RKO (cell line): ENCODE data around the gene HAO1.
"Not testable (repeated sequence)": the region's sequence is repeated elsewhere in the genome, so short reads cannot be mapped to it uniquely, and the experiment has no call there.

Source experiments
- DNase-seq: peaks from one replicate; pipeline ENCODE4 v3.0.0-alpha.2; 2016; ENCODE audit warnings: low spot score

The HAO1 gene

GRCh38 chr20:7855545-7855944, 84.7 kb downstream of the HAO1 start:
- no peak for DNase-seq

DNA sequence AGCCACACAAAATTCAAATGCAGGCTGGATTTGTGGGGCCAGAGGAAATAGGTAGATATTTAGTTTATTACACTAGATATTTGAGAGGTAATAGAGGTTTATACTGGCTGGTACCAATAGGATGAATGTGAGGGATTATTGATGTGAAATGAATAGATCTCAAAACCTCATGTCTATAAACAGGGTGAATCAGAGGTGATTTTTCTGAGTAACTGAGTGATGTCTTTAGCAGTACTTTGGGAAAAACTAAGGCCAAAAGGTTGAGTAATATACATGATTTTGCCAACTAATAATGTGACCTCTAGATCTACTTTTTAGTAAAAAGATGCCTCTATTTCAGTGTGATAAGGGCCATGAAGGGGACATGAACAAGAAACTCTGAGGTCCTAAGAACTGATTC, 86.8 kb downstream of the HAO1 start:
- no peak for DNase-seq

GRCh38 chr20:7850775-7851490, 89.3 kb downstream of the HAO1 start:
- DNase-seq, result peak; percentile 13

GRCh38 chr20:7849675-7850074, 90.6 kb downstream of the HAO1 start:
- no peak for DNase-seq

- no peak for DNase-seq
These were observed 91.9 kb downstream of the HAO1 start for GRCh38 chr20:7848351-7848750.

DNA sequence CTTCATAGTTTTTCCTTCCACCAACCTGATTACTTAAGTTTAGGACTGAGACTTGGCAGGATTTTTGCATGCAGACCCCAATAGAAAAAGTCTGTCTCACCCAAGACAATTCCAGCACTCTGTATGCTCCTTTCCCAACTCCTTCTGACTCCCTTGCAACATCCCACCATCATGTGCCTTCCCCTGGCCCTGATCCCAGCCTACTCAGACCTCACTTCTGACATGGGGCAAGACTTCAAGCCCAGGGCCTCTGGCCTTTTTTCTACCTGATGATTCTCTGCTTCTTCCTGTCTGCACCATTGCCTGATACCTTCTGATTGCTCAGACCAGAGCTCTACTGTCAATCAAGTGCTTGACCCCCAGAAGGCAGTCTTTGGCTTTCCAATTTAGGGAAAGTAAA, 96.6 kb downstream of the HAO1 start:
- no peak for DNase-seq

DNA sequence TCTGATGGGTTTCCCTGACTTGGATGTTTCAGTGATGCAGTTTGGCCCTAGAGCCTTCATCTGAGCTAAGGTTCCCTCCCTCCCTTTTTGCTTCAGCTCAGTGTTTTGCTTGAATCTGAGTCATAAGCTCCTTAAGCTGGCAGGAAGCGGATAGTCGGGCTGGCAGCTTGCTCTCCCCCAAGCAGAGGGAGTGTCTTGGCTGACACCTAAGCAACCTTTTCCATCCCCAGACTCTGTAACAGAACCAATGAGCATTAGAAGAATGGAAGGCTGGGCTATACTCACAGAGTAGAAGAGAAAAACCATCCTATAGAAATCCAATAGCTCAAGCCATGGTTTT, 98.3 kb downstream of the HAO1 start:
- DNase-seq, result peak; percentile 27

GRCh38 chr20:7841291-7841970, 98.8 kb downstream of the HAO1 start:
- DNase-seq, result peak; percentile 51

- DNase-seq, result no peak
These were observed 104.2 kb downstream of the HAO1 start for GRCh38 chr20:7836076-7836475.

GRCh38 chr20:7834441-7834840, 105.8 kb downstream of the HAO1 start:
- DNase-seq, result not testable (repeated sequence)
